GM08714 (cell line): ENCODE results near the gene CHN1.

Experiments used
- H3K4me3 ChIP-seq: fragments of 200-500 bp; sonication (Bioruptor generic); 2 replicates; pipeline ENCODE4 v1.5.1; 2014; ENCODE audit warnings: mild to moderate bottlenecking, low read length, inconsistent platforms
- ZNF274 ChIP-seq: IDR thresholded peaks from 2 replicates; pipeline ENCODE4 v1.6.1; 2012; ENCODE audit warnings: mild to moderate bottlenecking, low read depth, low read length

The CHN1 gene

GRCh38 chr2:175004980-175005732 lies at the start of gene CHN1:
TSS of gene CHN1 (minus strand) at chr2:175005381. CDS start at chr2:175004912, 469 bp downstream.
- peak within 1 kb of the TSS; percentile 77 for H3K4me3 ChIP-seq
- TF ChIP-seq ZNF274, result no peak

GRCh38 chr2:175054340-175054739 lies 49.2 kb upstream of the CHN1 start:
- no peak for TF ChIP-seq ZNF274

GRCh38 chr2:175049661-175050060 lies 44.5 kb upstream of the CHN1 start:
- H3K4me3 ChIP-seq, result no peak overlapping the region
- TF ChIP-seq ZNF274, result no peak

More at GRCh38 chr2:175054340-175054739, 49.2 kb upstream of the CHN1 start:
- no peak overlapping the region for H3K4me3 ChIP-seq

GRCh38 chr2:175048275-175048674 lies 43.1 kb upstream of the CHN1 start:
- TF ChIP-seq ZNF274, result no peak
- H3K4me3 ChIP-seq, result no peak overlapping the region

- no peak for TF ChIP-seq ZNF274
These were observed 34.3 kb upstream of the CHN1 start for GRCh38 chr2:175039490-175039889.

GRCh38 chr2:175039031-175039430 lies 33.9 kb upstream of the CHN1 start:
- no peak overlapping the region for H3K4me3 ChIP-seq
- no peak for TF ChIP-seq ZNF274

More at GRCh38 chr2:175039490-175039889, 34.3 kb upstream of the CHN1 start:
- H3K4me3 ChIP-seq, result no peak overlapping the region

- no peak for TF ChIP-seq ZNF274
- no peak overlapping the region for H3K4me3 ChIP-seq
These were observed 32.8 kb upstream of the CHN1 start for GRCh38 chr2:175037941-175038340.

- no peak for TF ChIP-seq ZNF274
- no peak overlapping the region for H3K4me3 ChIP-seq
These were observed 31.4 kb upstream of the CHN1 start for GRCh38 chr2:175036582-175037018.

- TF ChIP-seq ZNF274, result no peak
These were observed 30.6 kb upstream of the CHN1 start for GRCh38 chr2:175035806-175036205.

GRCh38 chr2:175034716-175035115 lies 29.5 kb upstream of the CHN1 start:
- no peak overlapping the region for H3K4me3 ChIP-seq
- TF ChIP-seq ZNF274, result no peak

More at GRCh38 chr2:175035806-175036205, 30.6 kb upstream of the CHN1 start:
- H3K4me3 ChIP-seq, result no peak overlapping the region

- TF ChIP-seq ZNF274, result no peak
- no peak overlapping the region for H3K4me3 ChIP-seq
These were observed 25.4 kb upstream of the CHN1 start for GRCh38 chr2:175030380-175031271.

- TF ChIP-seq ZNF274, result no peak
- no peak overlapping the region for H3K4me3 ChIP-seq
These were observed 22.6 kb upstream of the CHN1 start for GRCh38 chr2:175027755-175028154.

- TF ChIP-seq ZNF274, result no peak
- H3K4me3 ChIP-seq, result no peak overlapping the region
These were observed 21.2 kb upstream of the CHN1 start for GRCh38 chr2:175026385-175026784.

GRCh38 chr2:175025946-175026345 lies 20.8 kb upstream of the CHN1 start:
- no peak for TF ChIP-seq ZNF274

GRCh38 chr2:175025233-175025632 lies 20.1 kb upstream of the CHN1 start:
- TF ChIP-seq ZNF274, result no peak

More at GRCh38 chr2:175025946-175026345, 20.8 kb upstream of the CHN1 start:
- no peak overlapping the region for H3K4me3 ChIP-seq

More at GRCh38 chr2:175025233-175025632, 20.1 kb upstream of the CHN1 start:
- no peak overlapping the region for H3K4me3 ChIP-seq
